ENCODE data around the gene PRKN. TPM values are rescaled to one million over a fixed set of nuclear protein-coding genes. Genes with fewer than 3 reads are reported as not detected.

PRKN gene
- total RNA-seq, 1 donor from 2014 or later, result 1.3 TPM

DNA sequence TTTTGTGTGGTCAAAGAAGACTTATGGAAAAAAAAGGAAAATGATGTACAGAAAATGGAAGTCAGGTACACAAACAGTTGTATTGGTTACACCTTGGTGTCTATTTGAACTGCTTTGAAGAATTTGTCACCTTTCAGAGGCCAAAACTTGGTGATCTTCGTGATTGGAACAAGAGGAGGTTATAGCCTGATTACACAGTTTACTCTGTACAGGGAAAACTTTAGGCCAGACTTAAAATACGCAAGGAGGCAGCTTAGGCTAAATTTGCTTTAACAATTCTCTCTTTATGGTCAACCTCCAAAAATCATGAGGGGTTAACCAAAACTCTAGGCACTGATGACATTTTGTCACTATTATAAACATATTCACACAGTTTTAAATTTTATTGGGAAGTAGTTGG, 353.7 kb downstream of the PRKN start:
- no peaks in the 10 kb centered on the region for H3K27me3 Mint-ChIP-seq (ENCODE audit: low read depth, unreplicated experiment)

DNA sequence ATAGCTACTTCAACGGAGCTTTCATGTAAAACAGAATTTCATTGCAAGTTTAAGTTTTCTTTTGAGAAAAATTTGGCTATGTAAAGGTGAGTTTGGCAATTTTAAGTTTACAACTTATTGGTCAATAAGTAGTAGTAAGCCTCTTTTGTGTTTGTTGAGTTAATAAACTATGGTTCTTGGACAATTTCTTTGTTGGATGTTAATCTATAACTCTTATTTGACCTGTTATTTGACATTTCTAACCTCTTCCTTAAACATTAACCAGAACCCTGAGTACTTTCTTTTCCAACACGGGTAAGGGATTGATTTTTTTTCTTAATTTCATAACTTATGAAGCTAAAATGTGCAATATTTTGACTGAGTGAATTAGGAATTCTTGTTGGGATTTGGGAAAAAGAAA, 354.4 kb downstream of the PRKN start:
- Histone ChIP-seq H3K4me1 (ENCODE audit: insufficient read depth, low read length) (no peaks in the 10 kb centered on the region), H4K20me1 (ENCODE audit: insufficient read depth, low read length) (no peaks in the 10 kb centered on the region), H2AFZ (ENCODE audit: low read depth, low read length) (no peak overlapping the region), H3K36me3 (ENCODE audit: insufficient read depth, low read length) (no peaks in the 10 kb centered on the region), H3K4me3 (ENCODE audit: insufficient read depth, low read depth, low read length) (no peak overlapping the region), H3K79me2 (ENCODE audit: insufficient read depth, low read length) (no peaks in the 10 kb centered on the region), H3K4me2 (ENCODE audit: low read length) (no peak overlapping the region), H3K27me3 (ENCODE audit: insufficient read depth, low read length) (no peaks in the 10 kb centered on the region), H3K9me3 (ENCODE audit: insufficient read depth, low read depth, low read length) (peaks cover 3% of the 10 kb centered on the region), H3K27ac (ENCODE audit: low read depth, low read length) (no peak overlapping the region), H3K9ac (ENCODE audit: low read length) (no peak overlapping the region)
- Mint-ChIP-seq H3K9me3 (ENCODE audit: unreplicated experiment) (peaks cover 4% of the 10 kb centered on the region), H3K27me3 (ENCODE audit: low read depth, unreplicated experiment) (no peaks in the 10 kb centered on the region), H3K4me1 (ENCODE audit: low read depth, unreplicated experiment) (peaks cover 5% of the 10 kb centered on the region), H3K4me3 (ENCODE audit: unreplicated experiment) (no peak overlapping the region), H3K27ac (ENCODE audit: unreplicated experiment) (no peak overlapping the region), H3K36me3 (ENCODE audit: low read depth, unreplicated experiment) (no peaks in the 10 kb centered on the region)
- FAIRE-seq, result no peak
- DNase-seq (ENCODE audit: low read depth), result no peak
- TF ChIP-seq, protein P1, sequence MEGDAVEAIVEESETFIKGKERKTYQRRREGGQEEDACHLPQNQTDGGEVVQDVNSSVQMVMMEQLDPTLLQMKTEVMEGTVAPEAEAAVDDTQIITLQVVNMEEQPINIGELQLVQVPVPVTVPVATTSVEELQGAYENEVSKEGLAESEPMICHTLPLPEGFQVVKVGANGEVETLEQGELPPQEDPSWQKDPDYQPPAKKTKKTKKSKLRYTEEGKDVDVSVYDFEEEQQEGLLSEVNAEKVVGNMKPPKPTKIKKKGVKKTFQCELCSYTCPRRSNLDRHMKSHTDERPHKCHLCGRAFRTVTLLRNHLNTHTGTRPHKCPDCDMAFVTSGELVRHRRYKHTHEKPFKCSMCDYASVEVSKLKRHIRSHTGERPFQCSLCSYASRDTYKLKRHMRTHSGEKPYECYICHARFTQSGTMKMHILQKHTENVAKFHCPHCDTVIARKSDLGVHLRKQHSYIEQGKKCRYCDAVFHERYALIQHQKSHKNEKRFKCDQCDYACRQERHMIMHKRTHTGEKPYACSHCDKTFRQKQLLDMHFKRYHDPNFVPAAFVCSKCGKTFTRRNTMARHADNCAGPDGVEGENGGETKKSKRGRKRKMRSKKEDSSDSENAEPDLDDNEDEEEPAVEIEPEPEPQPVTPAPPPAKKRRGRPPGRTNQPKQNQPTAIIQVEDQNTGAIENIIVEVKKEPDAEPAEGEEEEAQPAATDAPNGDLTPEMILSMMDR (IDR thresholded peaks at IDR 0.05; ENCODE audit: insufficient read depth, low read depth, low read length), result no peak
- no peak for TF ChIP-seq EZH2 (IDR thresholded peaks at IDR 0.05; ENCODE audit: insufficient read depth, low read length)

More for the DNA sequence above, 353.7 kb downstream of the PRKN start:
- Mint-ChIP-seq H3K4me1 (ENCODE audit: low read depth, unreplicated experiment) (peaks cover 6% of the 10 kb centered on the region), H3K9me3 (ENCODE audit: unreplicated experiment) (peaks cover 4% of the 10 kb centered on the region), H3K4me3 (ENCODE audit: unreplicated experiment) (no peak overlapping the region), H3K27ac (ENCODE audit: unreplicated experiment) (no peak overlapping the region), H3K36me3 (ENCODE audit: low read depth, unreplicated experiment) (no peaks in the 10 kb centered on the region)
- H3K27me3 ChIP-seq (ENCODE audit: insufficient read depth, low read length), result no peaks in the 10 kb centered on the region
- TF ChIP-seq, protein P1 (IDR thresholded peaks at IDR 0.05; ENCODE audit: insufficient read depth, low read depth, low read length), result no peak
- TF ChIP-seq EZH2 (IDR thresholded peaks at IDR 0.05; ENCODE audit: insufficient read depth, low read length), result no peak
- no peak overlapping the region for H3K27ac ChIP-seq (ENCODE audit: low read depth, low read length)
- H3K4me3 ChIP-seq (ENCODE audit: insufficient read depth, low read depth, low read length), result no peak overlapping the region
- no peaks in the 10 kb centered on the region for H3K4me1 ChIP-seq (ENCODE audit: insufficient read depth, low read length)
- no peaks in the 10 kb centered on the region for H3K79me2 ChIP-seq (ENCODE audit: insufficient read depth, low read length)
- peaks cover 3% of the 10 kb centered on the region for H3K9me3 ChIP-seq (ENCODE audit: insufficient read depth, low read depth, low read length)
- H3K9ac ChIP-seq (ENCODE audit: low read length), result no peak overlapping the region
- FAIRE-seq, result no peak
- no peaks in the 10 kb centered on the region for H3K36me3 ChIP-seq (ENCODE audit: insufficient read depth, low read length)
- no peak overlapping the region for H2AFZ ChIP-seq (ENCODE audit: low read depth, low read length)
- no peak for DNase-seq (ENCODE audit: low read depth)
- no peaks in the 10 kb centered on the region for H4K20me1 ChIP-seq (ENCODE audit: insufficient read depth, low read length)
- no peak overlapping the region for H3K4me2 ChIP-seq (ENCODE audit: low read length)

DNA sequence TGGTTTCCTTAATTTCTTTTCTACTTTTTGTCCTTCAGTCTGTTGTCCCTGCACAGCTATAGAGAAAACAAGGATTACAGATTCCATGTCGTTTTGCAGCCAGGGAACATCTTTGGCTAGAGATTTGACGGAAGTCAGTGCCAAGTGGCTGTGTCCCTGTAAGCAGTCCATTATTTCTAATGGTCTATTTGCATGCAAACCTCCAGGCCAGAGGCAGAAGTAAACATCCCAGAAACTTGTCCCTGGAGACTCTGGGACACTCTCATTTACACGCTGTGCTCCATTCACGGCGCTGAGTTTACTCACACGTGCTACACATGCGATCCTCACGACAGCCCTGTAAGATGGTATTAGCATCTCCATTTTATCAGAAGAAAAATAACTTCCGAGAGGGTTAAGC, 355.5 kb downstream of the PRKN start:
- Histone ChIP-seq H3K27me3 (ENCODE audit: insufficient read depth, low read length) (no peaks in the 10 kb centered on the region), H3K4me1 (ENCODE audit: insufficient read depth, low read length) (no peaks in the 10 kb centered on the region), H3K4me2 (ENCODE audit: low read length) (no peak overlapping the region), H3K9ac (ENCODE audit: low read length) (no peak overlapping the region), H3K9me3 (ENCODE audit: insufficient read depth, low read depth, low read length) (no peaks in the 10 kb centered on the region), H3K79me2 (ENCODE audit: insufficient read depth, low read length) (no peaks in the 10 kb centered on the region), H3K27ac (ENCODE audit: low read depth, low read length) (no peak overlapping the region), H4K20me1 (ENCODE audit: insufficient read depth, low read length) (no peaks in the 10 kb centered on the region), H3K4me3 (ENCODE audit: insufficient read depth, low read depth, low read length) (no peak overlapping the region), H3K36me3 (ENCODE audit: insufficient read depth, low read length) (no peaks in the 10 kb centered on the region), H2AFZ (ENCODE audit: low read depth, low read length) (no peak overlapping the region)
- no peaks in the 10 kb centered on the region for H3K9me3 Mint-ChIP-seq (ENCODE audit: unreplicated experiment)
- H3K36me3 Mint-ChIP-seq (ENCODE audit: low read depth, unreplicated experiment), result no peaks in the 10 kb centered on the region
- H3K4me1 Mint-ChIP-seq (ENCODE audit: low read depth, unreplicated experiment), result peaks cover 5% of the 10 kb centered on the region
- no peak overlapping the region for H3K27ac Mint-ChIP-seq (ENCODE audit: unreplicated experiment)
- no peak overlapping the region for H3K4me3 Mint-ChIP-seq (ENCODE audit: unreplicated experiment)
- FAIRE-seq, result no peak
- TF ChIP-seq, protein P1 (IDR thresholded peaks at IDR 0.05; ENCODE audit: insufficient read depth, low read depth, low read length), result no peak
- TF ChIP-seq EZH2 (IDR thresholded peaks at IDR 0.05; ENCODE audit: insufficient read depth, low read length), result no peak
- no peaks in the 10 kb centered on the region for H3K27me3 Mint-ChIP-seq (ENCODE audit: low read depth, unreplicated experiment)
- DNase-seq (ENCODE audit: low read depth), result no peak
